HL-60 (cell line): ENCODE data around the gene TFCP2.

Source experiments
- DNase-seq, 2 experiments: peaks; one replicate each; pipeline ENCODE4 v3.0.0-alpha.2; 2010 to 2020; ENCODE audit warnings: low read depth in 1 of 2, low spot score in 1 of 2
- H3K27ac ChIP-seq: fragments of 250-450 bp; sonication (Bioruptor Pico); replicated peaks from 2 replicates; pipeline ENCODE4 v1.5.1; 2020; ENCODE audit warnings: mild to moderate bottlenecking, moderate library complexity
- H3K27me3 ChIP-seq: fragments of 250-450 bp; sonication (Bioruptor Pico); 2 replicates; pipeline ENCODE4 v1.5.1; 2021; ENCODE audit warnings: mild to moderate bottlenecking, moderate library complexity; ENCODE audit not compliant: insufficient read depth, poor library complexity, severe bottlenecking
- H3K4me3 ChIP-seq: replicated peaks from 2 replicates; pipeline ENCODE4 v1.5.1; 2011; ENCODE audit warnings: mild to moderate bottlenecking, control low read depth, low read length; ENCODE audit not compliant: insufficient read depth
- CTCF ChIP-seq: IDR thresholded peaks from one replicate; pipeline ENCODE4 v1.5.1; 2011; ENCODE audit warnings: low read length, control low read depth, inconsistent platforms; ENCODE audit not compliant: insufficient read depth
- GABPA ChIP-seq: IDR thresholded peaks from 2 replicates; pipeline ENCODE4 v1.6.1; 2012; ENCODE audit warnings: low read depth
- POLR2AphosphoS5 ChIP-seq: IDR thresholded peaks from 2 replicates; pipeline ENCODE4 v1.6.1; 2012; ENCODE audit warnings: low read depth
- REST ChIP-seq: IDR thresholded peaks from 2 replicates; pipeline ENCODE4 v1.6.1; 2012; ENCODE audit warnings: low read depth; ENCODE audit not compliant: insufficient replicate concordance
- SPI1 ChIP-seq: IDR thresholded peaks from 2 replicates; pipeline ENCODE4 v1.6.1; 2012; ENCODE audit warnings: low read depth, mild to moderate bottlenecking, borderline replicate concordance

TFCP2 gene

GRCh38 chr12:51218607-51219161 is 45.7 kb upstream of the TFCP2 start:
- DNase-seq, result no peak
- H3K27me3 ChIP-seq, result no peaks in the 10 kb centered on the region
- H3K27ac ChIP-seq, result peak overlapping the region; percentile 68
- TF ChIP-seq CTCF (no peak), POLR2AphosphoS5 (no peak), SPI1 (no peak), REST (no peak), GABPA (no peak)
- H3K4me3 ChIP-seq, result peak overlapping the region; percentile 58

DNA sequence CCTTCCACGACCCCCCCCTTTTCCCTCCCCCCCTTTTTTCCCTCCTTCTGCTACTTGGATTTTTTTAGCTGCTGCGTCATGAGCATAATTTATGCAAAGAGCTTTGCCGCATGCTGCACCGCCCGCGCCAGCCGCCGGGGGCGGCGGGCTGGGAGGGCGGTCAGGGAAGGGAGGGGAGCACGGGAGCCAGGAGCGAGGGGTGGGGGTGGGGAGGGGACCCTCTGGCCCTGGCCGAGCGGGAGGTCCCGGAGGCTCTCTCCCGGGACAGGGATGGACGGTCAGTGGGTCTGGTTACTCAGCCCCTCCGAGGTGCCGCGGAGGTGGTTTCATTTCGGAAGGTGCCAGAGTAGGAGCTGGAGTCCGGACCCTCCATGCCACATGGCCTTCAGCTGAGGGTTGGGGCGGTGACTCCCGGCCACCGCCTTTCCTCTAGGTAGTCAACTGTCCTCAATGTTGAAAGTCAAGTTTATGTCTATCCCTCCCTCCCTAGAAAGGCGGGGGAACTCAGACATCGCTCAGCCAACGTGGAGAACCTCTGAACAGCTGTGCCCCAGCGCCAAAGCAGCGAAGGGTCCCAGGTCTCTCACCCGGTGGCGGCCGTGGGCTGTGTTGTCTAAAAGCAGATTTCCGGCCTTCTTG is 45.2 kb upstream of the TFCP2 start, which contains the start of gene POU6F1:
Gene POU6F1, minus strand, starts transcription at position 95 of the 639 bp plus-strand sequence. CDS start 11,226 bp downstream, outside the sequence.
- Histone ChIP-seq H3K27me3 (no peaks in the 10 kb centered on the region), H3K4me3 (peak within 1 kb of the TSS; percentile 58), H3K27ac (peak within 1 kb of the TSS; percentile 68)
- no peak for TF ChIP-seq SPI1
- peak; percentile 28 for TF ChIP-seq REST
- TF ChIP-seq CTCF, result peak; percentile 27
- no peak for TF ChIP-seq GABPA
- no peak for TF ChIP-seq POLR2AphosphoS5
- DNase-seq, result peak; percentile 66 to 75

DNA sequence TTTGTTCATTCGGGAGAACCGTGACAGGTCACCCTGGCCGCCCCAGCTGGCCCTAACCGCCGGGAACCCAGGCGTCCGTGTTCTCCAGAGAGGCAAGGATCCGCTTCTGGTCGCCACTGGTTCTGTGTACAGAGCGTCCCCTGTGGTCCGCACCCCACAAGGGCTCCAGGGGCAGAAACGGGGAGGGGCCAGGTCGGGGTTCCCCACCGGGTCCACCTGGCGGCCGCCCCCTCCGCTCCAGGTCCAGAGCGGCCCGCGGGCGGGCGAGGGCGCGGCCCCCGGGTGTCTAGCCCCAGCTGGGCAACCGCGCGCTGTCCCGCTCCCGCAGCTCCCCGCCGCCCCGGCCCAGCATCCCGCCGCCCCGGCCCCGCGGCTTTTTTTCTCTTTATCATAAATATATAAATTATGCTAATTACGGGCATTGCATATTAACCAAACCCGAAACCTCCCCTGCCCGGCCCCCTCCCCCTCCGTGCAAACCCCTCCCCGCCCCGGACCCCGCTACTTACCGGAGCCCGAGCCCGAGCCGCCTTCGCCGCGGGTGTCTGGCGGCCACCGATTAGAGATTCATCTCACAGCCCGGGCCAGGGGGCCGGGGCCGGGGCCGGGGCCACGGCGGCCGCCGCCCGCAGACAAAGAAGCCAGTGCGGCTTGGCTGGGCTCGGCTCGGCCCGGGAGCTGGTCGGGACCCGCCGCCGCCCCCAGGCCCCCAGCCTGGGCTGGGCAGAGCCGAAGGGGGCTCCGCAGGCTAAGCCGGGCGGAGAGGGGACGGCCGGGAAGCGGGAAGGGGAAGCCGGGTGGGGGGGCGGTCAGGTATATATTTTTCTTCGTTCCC is 44.4 kb upstream of the TFCP2 start:
- Histone ChIP-seq H3K27me3 (no peaks in the 10 kb centered on the region), H3K27ac (peak overlapping the region; percentile 68), H3K4me3 (peak overlapping the region; percentile 58)
- DNase-seq, result peak in 1 of 2 experiments; percentile 10
- TF ChIP-seq GABPA (no peak), REST (no peak), SPI1 (no peak), POLR2AphosphoS5 (no peak), CTCF (no peak)
